H9 (cell line): ENCODE results near the gene CCDC194. TPM values are rescaled to one million over a fixed set of nuclear protein-coding genes. Genes with fewer than 3 reads are reported as not detected.

ENCODE experiments used
- DNase-seq: peaks from one replicate; pipeline ENCODE4 v3.0.0-alpha.2; 2017
- H2AFZ ChIP-seq: one replicate; pipeline ENCODE4 v1.6.1; 2013; ENCODE audit warnings: mild to moderate bottlenecking, low read length, control low read depth, moderate library complexity
- H2AK5ac ChIP-seq: 2 replicates; pipeline ENCODE4 v1.6.1; 2013; ENCODE audit warnings: low read length, control low read depth, mixed read lengths; ENCODE audit not compliant: insufficient read length
- H2BK120ac ChIP-seq: one replicate; pipeline ENCODE4 v1.6.1; 2013; ENCODE audit warnings: low read depth, mild to moderate bottlenecking, low read length, control low read depth, inconsistent platforms; ENCODE audit not compliant: poor library complexity, severe bottlenecking
- H2BK12ac ChIP-seq: 2 replicates; pipeline ENCODE4 v1.6.1; 2013; ENCODE audit warnings: low read length, control low read depth, mixed read lengths, low read depth; ENCODE audit not compliant: insufficient read length
- H2BK15ac ChIP-seq: 2 replicates; pipeline ENCODE4 v1.6.1; 2013; ENCODE audit warnings: low read depth, low read length, control low read depth
- H2BK20ac ChIP-seq: one replicate; pipeline ENCODE4 v1.6.1; 2013; ENCODE audit warnings: low read depth, mild to moderate bottlenecking, low read length, control low read depth, inconsistent platforms; ENCODE audit not compliant: poor library complexity, severe bottlenecking
- H2BK5ac ChIP-seq: 2 replicates; pipeline ENCODE4 v1.6.1; 2013; ENCODE audit warnings: low read length, control low read depth, mixed read lengths; ENCODE audit not compliant: insufficient read length
- H3K14ac ChIP-seq: 2 replicates; pipeline ENCODE4 v1.6.1; 2013; ENCODE audit warnings: low read length, control low read depth; ENCODE audit not compliant: insufficient read depth
- H3K18ac ChIP-seq: 2 replicates; pipeline ENCODE4 v1.6.1; 2013; ENCODE audit warnings: low read depth, mild to moderate bottlenecking, mixed read lengths, low read length, control low read depth; ENCODE audit not compliant: insufficient read length
- H3K23ac ChIP-seq: 2 replicates; pipeline ENCODE4 v1.6.1; 2013; ENCODE audit warnings: low read length, control low read depth, mixed read lengths, low read depth; ENCODE audit not compliant: insufficient read length
- H3K23me2 ChIP-seq: 2 replicates; pipeline ENCODE4 v1.6.1; 2013; ENCODE audit warnings: low read depth, mild to moderate bottlenecking, mixed read lengths, low read length, control low read depth; ENCODE audit not compliant: insufficient read length, poor library complexity, severe bottlenecking
- H3K27ac ChIP-seq: 2 replicates; pipeline ENCODE4 v1.5.1; 2013; ENCODE audit warnings: low read length, control low read depth, mixed read lengths, low read depth; ENCODE audit not compliant: insufficient read length
- H3K27me3 ChIP-seq: 2 replicates; pipeline ENCODE4 v1.6.1; 2013; ENCODE audit warnings: low read length, control low read depth, inconsistent platforms; ENCODE audit not compliant: insufficient read depth
- H3K4ac ChIP-seq: 2 replicates; pipeline ENCODE4 v1.6.1; 2013; ENCODE audit warnings: low read depth, mild to moderate bottlenecking, control low read depth, inconsistent platforms, low read length, moderate library complexity
- H3K4me1 ChIP-seq: 2 replicates; pipeline ENCODE4 v1.6.1; 2013; ENCODE audit warnings: low read length, control low read depth, inconsistent platforms; ENCODE audit not compliant: insufficient read depth
- H3K4me2 ChIP-seq: 2 replicates; pipeline ENCODE4 v1.6.1; 2013; ENCODE audit warnings: low read length, control low read depth, mixed read lengths; ENCODE audit not compliant: insufficient read length, insufficient read depth
- H3K56ac ChIP-seq: 2 replicates; pipeline ENCODE4 v1.6.1; 2013; ENCODE audit warnings: low read depth, mild to moderate bottlenecking, mixed read lengths, low read length, control low read depth; ENCODE audit not compliant: insufficient read length
- H3K79me1 ChIP-seq: 2 replicates; pipeline ENCODE4 v1.6.1; 2013; ENCODE audit warnings: low read depth, mild to moderate bottlenecking, moderate library complexity, low read length, control low read depth, inconsistent platforms; ENCODE audit not compliant: insufficient read depth, poor library complexity, severe bottlenecking
- H3K79me2 ChIP-seq: 2 replicates; pipeline ENCODE4 v1.6.1; 2013; ENCODE audit warnings: low read length, control low read depth, inconsistent platforms; ENCODE audit not compliant: insufficient read depth
- H3K9ac ChIP-seq: 2 replicates; pipeline ENCODE4 v1.6.1; 2013; ENCODE audit warnings: low read length, control low read depth, mixed read lengths; ENCODE audit not compliant: insufficient read length; ENCODE audit errors: extremely low read depth
- H3K9me3 ChIP-seq: one replicate; pipeline ENCODE4 v1.6.1; 2013; ENCODE audit warnings: low read depth, low read length, inconsistent platforms; ENCODE audit not compliant: control insufficient read depth
- H3T11ph ChIP-seq: one replicate; pipeline ENCODE4 v1.6.1; 2013; ENCODE audit warnings: mild to moderate bottlenecking, low read length, control low read depth, inconsistent platforms
- H4K20me1 ChIP-seq: one replicate; pipeline ENCODE4 v1.6.1; 2013; ENCODE audit not compliant: control insufficient read depth, insufficient read length, insufficient read depth
- H4K5ac ChIP-seq: 2 replicates; pipeline ENCODE4 v1.6.1; 2013; ENCODE audit warnings: low read depth, mild to moderate bottlenecking, mixed read lengths, low read length, control low read depth; ENCODE audit not compliant: insufficient read length
- H4K8ac ChIP-seq: replicated peaks from 2 replicates; pipeline ENCODE4 v1.6.1; 2013; ENCODE audit warnings: low read length, control low read depth, mixed read lengths, low read depth; ENCODE audit not compliant: insufficient read length
- H4K91ac ChIP-seq: 2 replicates; pipeline ENCODE4 v1.6.1; 2013; ENCODE audit warnings: low read depth, mild to moderate bottlenecking, moderate library complexity, mixed read lengths, low read length, control low read depth; ENCODE audit not compliant: insufficient read length
- H3K27ac Mint-ChIP-seq, 3 experiments: 2 replicates in 2 of 3; 3 replicates in 1 of 3; pipeline ENCODE4 v1.8.0; 2020 to 2021; ENCODE audit warnings: mixed read lengths in 3 of 3, mild to moderate bottlenecking in 1 of 3, moderate library complexity in 1 of 3
- H3K27me3 Mint-ChIP-seq: 2 replicates; pipeline ENCODE4 v1.8.0; 2021; ENCODE audit warnings: low read depth, mild to moderate bottlenecking, moderate library complexity, mixed read lengths
- H3K36me3 Mint-ChIP-seq, 3 experiments: 2 replicates in 2 of 3; 3 replicates in 1 of 3; pipeline ENCODE4 v1.8.0; 2020 to 2021; ENCODE audit warnings: low read depth in 3 of 3, mixed read lengths in 3 of 3; ENCODE audit not compliant: insufficient read depth in 1 of 3
- H3K4me1 Mint-ChIP-seq, 2 experiments: 2 replicates each; pipeline ENCODE4 v1.8.0; 2020; ENCODE audit warnings: mixed read lengths in 2 of 2
- H3K4me3 Mint-ChIP-seq, 2 experiments: 2 replicates in 1 of 2; 3 replicates in 1 of 2; pipeline ENCODE4 v1.8.0; 2020 to 2021; ENCODE audit warnings: mild to moderate bottlenecking in 2 of 2, mixed read lengths in 2 of 2, moderate library complexity in 1 of 2
- H3K9me3 Mint-ChIP-seq, 2 experiments: 2 replicates in 1 of 2; 3 replicates in 1 of 2; pipeline ENCODE4 v1.8.0; 2020; ENCODE audit warnings: mild to moderate bottlenecking in 2 of 2, mixed read lengths in 2 of 2, moderate library complexity in 1 of 2
- WGBS: extraction: QIAGEN DNeasy Blood & Tissue Kit; methylation state at CpG from one replicate; pipeline ENCODE4 v1.1.7; 2013; ENCODE audit warnings: missing lambda C conversion rate, low lambda C conversion rate, mixed read lengths; ENCODE audit not compliant: insufficient read length; ENCODE audit errors: extremely low coverage; 5-methylcytosine and 5-hydroxymethylcytosine counted together
- total RNA-seq: library from RNA; stranded (reverse); gene quantifications from 2 replicates; pipeline ENCODE4 v1.2.1, GENCODE V29; 2021
- TF ChIP-seq, protein P1 (sequence below): fragments of 200-600 bp; sonication (generic); conservative IDR thresholded peaks from 3 replicates; pipeline ENCODE4 v1.8.0; 2021; ENCODE audit warnings: antibody characterized with exemption, mild to moderate bottlenecking

Gene CCDC194
- total RNA-seq, 1 experiment from 2014 or later, result 0.68 TPM

GRCh38 chr19:17376935-17377600, 16.9 kb downstream of the CCDC194 start, which contains the start of gene PLVAP:
Gene PLVAP, minus strand, starts transcription at chr19:17377342. Its CDS starts 54 bp downstream, at chr19:17377288.
- no CpG with 5 or more reads among the region's 39 CpGs for WGBS
- H4K5ac ChIP-seq, result no peak within 1 kb of the TSS
- H3K4me3 Mint-ChIP-seq, result no peak within 1 kb of the TSS

More at GRCh38 chr19:17376935-17377600, 16.9 kb downstream of the CCDC194 start, which contains the start of gene PLVAP:
- no peak within 1 kb of the TSS for H2BK12ac ChIP-seq
- H3K18ac ChIP-seq, result no peak within 1 kb of the TSS
- H2BK5ac ChIP-seq, result no peak within 1 kb of the TSS
- Mint-ChIP-seq H3K4me1 (peaks cover 4 to 6% of the 10 kb centered on the region in 2 experiments), H3K9me3 (peaks cover 9 to 10% of the 10 kb centered on the region in 2 experiments; a peak in 4 of 5 replicates), H3K36me3 (peaks cover 2 to 9% (median 3%) of the 10 kb centered on the region in 3 experiments; a peak in 4 of 7 replicates), H3K27me3 (no peaks in the 10 kb centered on the region), H3K27ac (no peak within 1 kb of the TSS; a peak in 3 of 7 replicates)
- no peaks in the 10 kb centered on the region for H3K79me1 ChIP-seq
- no peak within 1 kb of the TSS for H3K9ac ChIP-seq
- no peak within 1 kb of the TSS for H3K23ac ChIP-seq
- H3K27ac ChIP-seq, result no peak within 1 kb of the TSS
- H2AK5ac ChIP-seq, result no peak within 1 kb of the TSS
- no peaks in the 10 kb centered on the region for H3K27me3 ChIP-seq
- H3T11ph ChIP-seq, result no peak within 1 kb of the TSS
- no peaks in the 10 kb centered on the region for H3K9me3 ChIP-seq
- no peaks in the 10 kb centered on the region for H4K20me1 ChIP-seq
- no peak within 1 kb of the TSS for H4K91ac ChIP-seq
- no peak within 1 kb of the TSS for H3K56ac ChIP-seq
- H2AFZ ChIP-seq, result no peak within 1 kb of the TSS
- no peak within 1 kb of the TSS for H2BK15ac ChIP-seq
- no peak within 1 kb of the TSS for H2BK20ac ChIP-seq
- H3K79me2 ChIP-seq, result no peaks in the 10 kb centered on the region
- no peak within 1 kb of the TSS for H4K8ac ChIP-seq
- no peak within 1 kb of the TSS; the same call in 1 of the 2 replicates for H3K14ac ChIP-seq
- no peak within 1 kb of the TSS for H3K4me2 ChIP-seq
- no peaks in the 10 kb centered on the region for H3K23me2 ChIP-seq
- TF ChIP-seq, protein P1, sequence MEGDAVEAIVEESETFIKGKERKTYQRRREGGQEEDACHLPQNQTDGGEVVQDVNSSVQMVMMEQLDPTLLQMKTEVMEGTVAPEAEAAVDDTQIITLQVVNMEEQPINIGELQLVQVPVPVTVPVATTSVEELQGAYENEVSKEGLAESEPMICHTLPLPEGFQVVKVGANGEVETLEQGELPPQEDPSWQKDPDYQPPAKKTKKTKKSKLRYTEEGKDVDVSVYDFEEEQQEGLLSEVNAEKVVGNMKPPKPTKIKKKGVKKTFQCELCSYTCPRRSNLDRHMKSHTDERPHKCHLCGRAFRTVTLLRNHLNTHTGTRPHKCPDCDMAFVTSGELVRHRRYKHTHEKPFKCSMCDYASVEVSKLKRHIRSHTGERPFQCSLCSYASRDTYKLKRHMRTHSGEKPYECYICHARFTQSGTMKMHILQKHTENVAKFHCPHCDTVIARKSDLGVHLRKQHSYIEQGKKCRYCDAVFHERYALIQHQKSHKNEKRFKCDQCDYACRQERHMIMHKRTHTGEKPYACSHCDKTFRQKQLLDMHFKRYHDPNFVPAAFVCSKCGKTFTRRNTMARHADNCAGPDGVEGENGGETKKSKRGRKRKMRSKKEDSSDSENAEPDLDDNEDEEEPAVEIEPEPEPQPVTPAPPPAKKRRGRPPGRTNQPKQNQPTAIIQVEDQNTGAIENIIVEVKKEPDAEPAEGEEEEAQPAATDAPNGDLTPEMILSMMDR, result no peak
- no peak within 1 kb of the TSS for H2BK120ac ChIP-seq
- H3K4me1 ChIP-seq, result no peaks in the 10 kb centered on the region
- no peak for DNase-seq
- no peak within 1 kb of the TSS for H3K4ac ChIP-seq
